ENCODE data around the gene RHOT2. TPM values are rescaled to one million over a fixed set of nuclear protein-coding genes. Genes with fewer than 3 reads are reported as not detected.
A peak's percentile ranks its signal among the peaks of the same experiment; 100 is the strongest.

The RHOT2 gene
- total and polyA plus RNA-seq, 3 donors from 2014 or later, result 77.7 to 176 (median 157) TPM

DNA sequence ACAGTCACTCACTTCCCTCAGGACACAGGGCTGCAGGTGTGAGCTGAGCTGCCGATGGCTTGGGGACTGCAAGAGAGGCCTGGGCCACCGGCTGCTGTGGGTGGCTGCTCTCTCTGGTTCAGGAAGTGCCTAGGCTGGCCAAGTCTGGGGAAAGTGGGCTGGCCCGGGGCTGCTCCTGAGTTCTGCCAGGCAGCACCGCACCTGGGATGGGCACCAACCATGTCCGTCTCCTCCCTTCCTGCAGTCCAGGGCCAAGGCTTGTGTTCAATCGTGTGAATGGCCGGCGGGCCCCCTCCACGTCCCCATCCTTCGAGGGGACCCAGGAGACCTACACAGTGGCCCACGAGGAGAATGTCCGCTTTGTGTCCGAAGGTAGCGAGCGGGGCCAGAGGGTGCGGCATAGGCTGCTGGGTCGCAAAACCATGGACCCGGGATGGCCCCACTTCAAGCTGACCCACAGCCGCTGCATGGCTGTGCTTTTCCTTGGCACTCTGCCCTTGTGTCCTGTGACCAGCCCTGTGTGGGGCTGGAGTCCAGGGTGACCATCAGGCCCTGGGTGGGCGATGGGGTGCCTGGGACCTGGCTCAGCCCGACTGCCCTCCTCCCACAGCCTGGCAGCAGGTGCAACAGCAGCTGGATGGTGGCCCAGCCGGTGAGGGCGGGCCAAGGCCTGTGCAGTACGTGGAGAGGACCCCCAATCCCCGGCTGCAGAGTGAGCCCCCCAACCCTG lies 20.6 kb upstream of the RHOT2 start:
- 77 to 86% methylated on average over 17 to 22 of the region's 25 CpGs for WGBS, 2 donors
- peaks cover 28% of the 10 kb centered on the region for H3K4me1 ChIP-seq
- no peak overlapping the region for H3K4me3 ChIP-seq
- intact Hi-C loops (cut with DNase I; ENCODE audit: low total_unique reads), result no loop called here
- H3K36me3 ChIP-seq (ENCODE audit: low read depth, missing control alignments), result no peaks in the 10 kb centered on the region
- no peak for TF ChIP-seq POLR2A (IDR thresholded peaks at IDR 0.05)
- TF ChIP-seq, protein P1, sequence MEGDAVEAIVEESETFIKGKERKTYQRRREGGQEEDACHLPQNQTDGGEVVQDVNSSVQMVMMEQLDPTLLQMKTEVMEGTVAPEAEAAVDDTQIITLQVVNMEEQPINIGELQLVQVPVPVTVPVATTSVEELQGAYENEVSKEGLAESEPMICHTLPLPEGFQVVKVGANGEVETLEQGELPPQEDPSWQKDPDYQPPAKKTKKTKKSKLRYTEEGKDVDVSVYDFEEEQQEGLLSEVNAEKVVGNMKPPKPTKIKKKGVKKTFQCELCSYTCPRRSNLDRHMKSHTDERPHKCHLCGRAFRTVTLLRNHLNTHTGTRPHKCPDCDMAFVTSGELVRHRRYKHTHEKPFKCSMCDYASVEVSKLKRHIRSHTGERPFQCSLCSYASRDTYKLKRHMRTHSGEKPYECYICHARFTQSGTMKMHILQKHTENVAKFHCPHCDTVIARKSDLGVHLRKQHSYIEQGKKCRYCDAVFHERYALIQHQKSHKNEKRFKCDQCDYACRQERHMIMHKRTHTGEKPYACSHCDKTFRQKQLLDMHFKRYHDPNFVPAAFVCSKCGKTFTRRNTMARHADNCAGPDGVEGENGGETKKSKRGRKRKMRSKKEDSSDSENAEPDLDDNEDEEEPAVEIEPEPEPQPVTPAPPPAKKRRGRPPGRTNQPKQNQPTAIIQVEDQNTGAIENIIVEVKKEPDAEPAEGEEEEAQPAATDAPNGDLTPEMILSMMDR (IDR thresholded peaks at IDR 0.05), result no peak
- no peaks in the 10 kb centered on the region for H3K27me3 ChIP-seq
- no peak for DNase-seq
- no peak overlapping the region for H3K27ac ChIP-seq
- H3K9me3 ChIP-seq, result no peaks in the 10 kb centered on the region

DNA sequence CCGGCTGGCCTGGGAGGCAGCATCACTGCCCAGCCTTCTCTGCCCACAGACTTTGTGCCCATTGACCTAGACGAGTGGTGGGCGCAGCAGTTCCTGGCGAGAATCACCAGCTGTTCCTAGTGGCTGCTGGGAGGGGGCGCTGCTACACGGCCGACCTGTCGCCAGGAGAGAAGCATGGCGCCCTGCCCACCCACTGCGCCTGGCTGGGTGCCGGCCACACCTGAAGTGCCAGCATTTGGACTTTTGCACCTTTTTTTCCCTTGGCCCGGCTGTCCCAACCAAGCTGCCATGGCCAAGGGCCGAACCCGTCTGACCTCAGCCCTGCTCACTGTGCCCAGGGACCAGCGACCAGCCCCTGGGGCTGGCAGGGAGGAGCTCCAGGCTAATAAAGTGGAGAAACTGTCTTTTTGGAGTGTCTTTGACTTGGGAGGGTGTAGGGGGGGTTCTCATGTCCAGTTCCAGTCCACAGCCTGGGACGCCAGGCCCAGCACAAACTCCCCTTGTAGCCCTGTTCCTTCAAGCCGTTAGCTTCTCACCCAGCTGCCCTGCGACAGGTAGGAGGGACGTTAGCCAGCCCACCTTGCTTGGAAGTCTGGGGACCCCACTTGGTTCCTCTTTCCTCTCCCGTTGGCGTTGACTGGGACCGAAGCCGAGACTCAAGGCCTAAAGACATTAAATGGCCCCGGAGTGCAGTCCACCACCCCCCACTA lies 19.7 kb upstream of the RHOT2 start:
- Histone ChIP-seq H3K4me1 (peaks cover 19% of the 10 kb centered on the region), H3K36me3 (ENCODE audit: low read depth, missing control alignments) (no peaks in the 10 kb centered on the region), H3K9me3 (no peaks in the 10 kb centered on the region), H3K27ac (peak overlapping the region; percentile 53 to 89), H3K4me3 (peak overlapping the region; percentile 71 to 73), H3K27me3 (no peaks in the 10 kb centered on the region)
- TF ChIP-seq POLR2A (IDR thresholded peaks at IDR 0.05), result no peak
- TF ChIP-seq, protein P1 (IDR thresholded peaks at IDR 0.05), result peak in 1 of 3 experiments; percentile 25
- intact Hi-C loops (cut with DNase I; ENCODE audit: low total_unique reads), result no loop called here
- peak; percentile 46 for DNase-seq
- WGBS, 2 donors, result 41 to 52% methylated on average over 5 to 23 of the region's 24 CpGs

DNA sequence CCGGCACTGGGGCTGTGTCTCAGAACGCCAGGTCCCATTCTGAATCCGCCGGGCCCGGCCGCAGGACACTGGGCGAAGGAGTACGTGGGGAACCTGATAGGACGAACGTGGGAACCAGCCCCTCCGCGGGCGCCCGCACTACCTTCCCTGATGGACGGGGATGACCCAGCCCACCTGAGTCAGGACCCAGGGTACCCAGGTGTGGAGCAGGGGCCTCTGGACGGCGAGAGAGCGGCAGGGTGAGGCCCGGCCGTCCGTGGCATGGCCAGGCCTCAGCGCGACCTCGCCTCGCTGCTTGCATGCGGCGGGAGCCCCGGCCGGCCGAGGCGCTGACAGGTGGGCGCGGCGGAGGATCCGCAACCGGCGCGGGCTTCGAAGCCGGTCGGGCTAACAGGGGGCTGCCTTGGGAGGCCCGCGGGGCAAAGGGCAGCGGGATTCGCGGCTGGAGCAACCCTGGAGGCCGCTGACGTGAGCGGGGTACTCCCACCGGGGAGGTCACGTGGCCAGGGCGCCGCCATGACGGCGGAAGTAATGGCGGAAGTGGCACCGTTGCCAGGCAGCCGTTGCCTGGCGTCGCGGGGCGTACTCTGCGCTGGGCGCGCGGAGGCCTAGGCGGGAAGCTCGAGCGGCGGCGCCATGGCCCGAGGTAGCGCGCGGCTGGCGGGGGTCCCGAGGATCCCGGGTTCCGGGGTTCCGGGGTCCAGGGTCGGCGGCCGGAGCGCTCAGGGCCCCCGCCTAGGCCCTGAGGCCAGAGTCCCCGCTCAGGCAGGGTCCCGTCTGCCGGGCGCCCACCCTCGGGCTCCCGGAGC lies 18.9 kb upstream of the RHOT2 start, which contains the start of gene WDR90:
WDR90 (plus strand) TSS at position 585 of the 809 bp plus-strand sequence; CDS start at position 637, 52 bp downstream.
- intact Hi-C loops (cut with DNase I; ENCODE audit: low total_unique reads), result no loop called here
- Histone ChIP-seq H3K36me3 (ENCODE audit: low read depth, missing control alignments) (no peaks in the 10 kb centered on the region), H3K27me3 (no peaks in the 10 kb centered on the region), H3K9me3 (no peaks in the 10 kb centered on the region), H3K4me3 (peak within 1 kb of the TSS; percentile 71 to 73), H3K27ac (peak within 1 kb of the TSS; percentile 53 to 89), H3K4me1 (peaks cover 19% of the 10 kb centered on the region)
- WGBS, 2 donors, result 2% methylated on average over 86 of the region's 91 CpGs; no CpG with 5 or more reads in 1 of the 2 donors
- TF ChIP-seq, protein P1 (IDR thresholded peaks at IDR 0.05), result no peak
- no peak for TF ChIP-seq POLR2A (IDR thresholded peaks at IDR 0.05)
- peak; percentile 95 for DNase-seq

DNA sequence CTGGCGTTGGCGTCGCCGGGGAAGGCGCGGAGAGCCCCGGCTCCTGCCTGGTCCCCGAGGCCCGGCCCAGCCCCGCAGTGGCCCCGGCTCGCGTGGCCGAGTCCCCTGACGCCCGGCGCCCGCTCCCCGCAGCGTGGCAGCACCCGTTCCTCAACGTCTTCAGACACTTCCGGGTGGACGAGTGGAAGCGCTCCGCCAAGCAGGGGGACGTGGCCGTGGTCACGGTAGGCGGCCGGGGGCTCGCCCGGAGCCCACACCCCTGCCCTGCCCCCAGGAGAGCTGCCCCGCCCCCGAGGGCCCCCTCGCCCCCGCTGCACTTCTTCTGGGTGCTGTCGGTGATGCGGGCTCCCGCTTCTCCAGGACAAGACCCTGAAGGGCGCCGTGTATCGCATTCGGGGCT lies 18.3 kb upstream of the RHOT2 start:
- H3K36me3 ChIP-seq (ENCODE audit: low read depth, missing control alignments), result no peaks in the 10 kb centered on the region
- H3K9me3 ChIP-seq, result no peaks in the 10 kb centered on the region
- peaks cover 19% of the 10 kb centered on the region for H3K4me1 ChIP-seq
- no peak for DNase-seq
- peak overlapping the region; percentile 71 to 73 for H3K4me3 ChIP-seq
- WGBS, 2 donors, result 0 to 3% methylated on average over 17 to 44 of the region's 44 CpGs
- H3K27ac ChIP-seq, result peak overlapping the region in 1 of 2 donors; percentile 89
- H3K27me3 ChIP-seq, result no peaks in the 10 kb centered on the region
- intact Hi-C loops (cut with DNase I; ENCODE audit: low total_unique reads), result no loop called here
- no peak for TF ChIP-seq POLR2A (IDR thresholded peaks at IDR 0.05)
- TF ChIP-seq, protein P1 (IDR thresholded peaks at IDR 0.05), result no peak

All from testis (tissue), 3 donors.